HCT116 (cell line): ENCODE measurements around the gene ACKR3.

Source experiments
- EZH2 ChIP-seq: fragments of 200-600 bp; sonication (generic); IDR thresholded peaks from 2 replicates; pipeline ENCODE4 v1.6.1; 2017; ENCODE audit warnings: antibody characterized with exemption, mixed run types
- TF ChIP-seq, protein P1 (sequence below): IDR thresholded peaks from 2 replicates; pipeline ENCODE4 v1.6.1; 2012; ENCODE audit warnings: low read depth

DNA sequence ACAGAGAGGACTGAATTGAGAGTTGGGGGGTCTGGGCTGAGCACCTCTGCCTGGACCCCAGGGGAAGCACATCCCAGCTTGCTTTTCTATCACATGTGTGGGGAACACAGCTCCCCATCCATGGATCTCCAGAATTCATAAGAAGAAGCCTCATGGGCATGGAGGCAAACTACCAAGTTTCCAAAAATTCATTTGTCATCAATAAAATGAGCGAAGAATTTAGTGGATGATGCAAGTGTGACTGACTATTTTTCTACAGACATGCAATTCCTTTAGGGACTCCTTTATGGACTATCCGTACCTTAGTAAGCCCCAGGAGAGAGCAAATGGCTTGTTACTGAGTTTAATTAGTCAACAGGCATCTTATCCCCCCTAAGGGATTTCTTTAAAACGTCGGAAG is 33.1 kb downstream of the ACKR3 start:
- TF ChIP-seq, protein P1, sequence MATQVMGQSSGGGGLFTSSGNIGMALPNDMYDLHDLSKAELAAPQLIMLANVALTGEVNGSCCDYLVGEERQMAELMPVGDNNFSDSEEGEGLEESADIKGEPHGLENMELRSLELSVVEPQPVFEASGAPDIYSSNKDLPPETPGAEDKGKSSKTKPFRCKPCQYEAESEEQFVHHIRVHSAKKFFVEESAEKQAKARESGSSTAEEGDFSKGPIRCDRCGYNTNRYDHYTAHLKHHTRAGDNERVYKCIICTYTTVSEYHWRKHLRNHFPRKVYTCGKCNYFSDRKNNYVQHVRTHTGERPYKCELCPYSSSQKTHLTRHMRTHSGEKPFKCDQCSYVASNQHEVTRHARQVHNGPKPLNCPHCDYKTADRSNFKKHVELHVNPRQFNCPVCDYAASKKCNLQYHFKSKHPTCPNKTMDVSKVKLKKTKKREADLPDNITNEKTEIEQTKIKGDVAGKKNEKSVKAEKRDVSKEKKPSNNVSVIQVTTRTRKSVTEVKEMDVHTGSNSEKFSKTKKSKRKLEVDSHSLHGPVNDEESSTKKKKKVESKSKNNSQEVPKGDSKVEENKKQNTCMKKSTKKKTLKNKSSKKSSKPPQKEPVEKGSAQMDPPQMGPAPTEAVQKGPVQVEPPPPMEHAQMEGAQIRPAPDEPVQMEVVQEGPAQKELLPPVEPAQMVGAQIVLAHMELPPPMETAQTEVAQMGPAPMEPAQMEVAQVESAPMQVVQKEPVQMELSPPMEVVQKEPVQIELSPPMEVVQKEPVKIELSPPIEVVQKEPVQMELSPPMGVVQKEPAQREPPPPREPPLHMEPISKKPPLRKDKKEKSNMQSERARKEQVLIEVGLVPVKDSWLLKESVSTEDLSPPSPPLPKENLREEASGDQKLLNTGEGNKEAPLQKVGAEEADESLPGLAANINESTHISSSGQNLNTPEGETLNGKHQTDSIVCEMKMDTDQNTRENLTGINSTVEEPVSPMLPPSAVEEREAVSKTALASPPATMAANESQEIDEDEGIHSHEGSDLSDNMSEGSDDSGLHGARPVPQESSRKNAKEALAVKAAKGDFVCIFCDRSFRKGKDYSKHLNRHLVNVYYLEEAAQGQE: no peak
- no peak for TF ChIP-seq EZH2
